Panc1 (cell line): ENCODE data around the gene NEDD8. TPM values are rescaled to one million over a fixed set of nuclear protein-coding genes. Genes with fewer than 3 reads are reported as not detected.

Experiments
- ATAC-seq: fragments of 200-7000 bp; cut with Tn5 transposase; 2 replicates; pipeline ENCODE4 v1.9.1; 2020; ENCODE audit warnings: mild to moderate bottlenecking, moderate library complexity
- BruUV-seq: library from RNA; stranded (reverse); fragments of 400-500 nt; replicated peaks from 2 replicates; lab custom pipeline; 2021; lab: Mats Ljungman, UMichigan
- CTCF ChIA-PET: fragments of 300-600 bp; sonication (Branson Sonifier 250); formaldehyde crosslinking; loops from one replicate; lab custom pipeline; 2022; ENCODE audit warnings: antibody characterized with exemption; lab: Charles Lee
- POLR2A ChIA-PET: fragments of 300-600 bp; sonication (Branson Sonifier 250); formaldehyde crosslinking; loops from one replicate; lab custom pipeline; 2022; ENCODE audit warnings: antibody characterized with exemption; lab: Charles Lee
- DNase-seq: peaks from one replicate; pipeline ENCODE4 v3.0.0-alpha.2; 2010; ENCODE audit warnings: low read depth, low spot score
- H3K27ac ChIP-seq: 2 replicates; pipeline ENCODE4 v1.5.1; 2011; ENCODE audit warnings: mild to moderate bottlenecking, low read length, inconsistent platforms
- H3K27me3 ChIP-seq: fragments of 200-500 bp; sonication (Bioruptor generic); 2 replicates; pipeline ENCODE4 v1.6.0; 2014; ENCODE audit warnings: low read length, inconsistent platforms; ENCODE audit not compliant: control insufficient read depth, insufficient read depth
- H3K36me3 ChIP-seq: fragments of 200-500 bp; sonication (Bioruptor generic); 2 replicates; pipeline ENCODE4 v1.5.1; 2014; ENCODE audit warnings: inconsistent platforms, mild to moderate bottlenecking, low read length, moderate library complexity; ENCODE audit not compliant: control insufficient read depth, insufficient read depth
- H3K4me1 ChIP-seq: 2 replicates; pipeline ENCODE4 v1.5.1; 2011; ENCODE audit warnings: inconsistent platforms, mild to moderate bottlenecking, low read length, moderate library complexity; ENCODE audit not compliant: control insufficient read depth, insufficient read depth
- H3K4me3 ChIP-seq, 2 experiments: 2 replicates each; pipeline ENCODE4 v1.5.1; 2011 to 2012; ENCODE audit warnings: low read depth in 2 of 2, low read length in 2 of 2, mild to moderate bottlenecking in 2 of 2, inconsistent platforms in 1 of 2, moderate library complexity in 1 of 2
- H3K9me3 ChIP-seq: fragments of 200-500 bp; sonication (Bioruptor generic); 2 replicates; pipeline ENCODE4 v1.5.1; 2014; ENCODE audit warnings: low read depth, mild to moderate bottlenecking, inconsistent platforms, low read length, moderate library complexity; ENCODE audit not compliant: control insufficient read depth, insufficient read depth
- CTCF ChIP-seq: fragments of 450-650 bp; IDR thresholded peaks from 2 replicates; pipeline ENCODE4 v1.5.1; 2017; ENCODE audit warnings: mild to moderate bottlenecking
- POLR2AphosphoS5 ChIP-seq: IDR thresholded peaks from 2 replicates; pipeline ENCODE4 v1.6.1; 2012; ENCODE audit warnings: mild to moderate bottlenecking, low read depth, low read length, moderate library complexity
- REST ChIP-seq, 2 experiments: IDR thresholded peaks; 2 replicates each; pipeline ENCODE4 v1.6.1; 2011 to 2012; ENCODE audit warnings: low read depth in 2 of 2, control low read depth in 1 of 2, low read length in 1 of 2, mild to moderate bottlenecking in 1 of 2, moderate library complexity in 1 of 2; ENCODE audit not compliant: insufficient read depth in 1 of 2
- SIN3A ChIP-seq: IDR thresholded peaks from 2 replicates; pipeline ENCODE4 v1.6.1; 2012; ENCODE audit warnings: low read depth, mild to moderate bottlenecking, low read length, moderate library complexity, borderline replicate concordance; ENCODE audit not compliant: insufficient read depth
- TCF7L2 ChIP-seq: IDR thresholded peaks from 2 replicates; pipeline ENCODE4 v1.6.1; 2011; ENCODE audit warnings: mild to moderate bottlenecking, low read depth, low read length, inconsistent platforms
- in situ Hi-C: cut with HindIII; loops from 2 replicates; pipeline ENCODE4 v1.10.0; 2016; ENCODE audit warnings: low sequenced_read_pairs, low pct_unique_long_range_greater_than_20kb
- intact Hi-C: fragments of 100-400 bp; cut with micrococcal nuclease; formaldehyde crosslinking; loops from one replicate; pipeline ENCODE4 v1.10.0; 2022; ENCODE audit not compliant: unreplicated experiment
- total RNA-seq: library from RNA; stranded (reverse); gene quantifications from one replicate; pipeline ENCODE4 v1.2.1, GENCODE V29; 2021; ENCODE audit not compliant: unreplicated experiment

NEDD8 gene
- total RNA-seq, 1 experiment from 2014 or later, result 155 TPM

GRCh38 chr14:24167469-24168114 lies 64.6 kb downstream of the NEDD8 start:
- TF ChIP-seq POLR2AphosphoS5 (no peak), SIN3A (no peak), CTCF (no peak), REST (IDR thresholded peaks at IDR 0.05; ENCODE audit: insufficient read depth in 1 of 2, low read depth in 2 of 2, low read length in 1 of 2) (no peak), TCF7L2 (no peak)
- H3K9me3 ChIP-seq, result no peaks in the 10 kb centered on the region
- ATAC-seq, result no peak
- BruUV-seq, result no TSS peak
- H3K36me3 ChIP-seq, result no peaks in the 10 kb centered on the region; the same call in none of the 2 replicates
- ChIA-PET POLR2A (no interaction called here), CTCF (no interaction called here)
- H3K27me3 ChIP-seq, result no peaks in the 10 kb centered on the region
- H3K4me1 ChIP-seq, result no peaks in the 10 kb centered on the region
- H3K4me3 ChIP-seq, result no peak overlapping the region
- DNase-seq, result no peak
- H3K27ac ChIP-seq, result no peak overlapping the region
- intact Hi-C loops (no loop called here), in situ Hi-C loops (no loop called here)

Other genes with a start within 250 kb of the NEDD8 start
- 8.0 TPM for gene DHRS4L2, start 243.4 kb downstream of the NEDD8 start, total RNA-seq
- gene CARMIL3, start 180.4 kb downstream of the NEDD8 start, total RNA-seq, result 0.15 TPM
- gene CPNE6, start 160.8 kb downstream of the NEDD8 start, total RNA-seq, result not detected
- 24.5 TPM for gene PCK2, start 138.1 kb downstream of the NEDD8 start, total RNA-seq
- 37.4 TPM for gene DCAF11, start 117.6 kb downstream of the NEDD8 start, total RNA-seq
- gene NRL, start 117.4 kb downstream of the NEDD8 start, total RNA-seq, result 1.4 TPM
- 0.46 TPM for gene FITM1, start 101.7 kb downstream of the NEDD8 start, total RNA-seq
- gene PSME1, start 96.2 kb downstream of the NEDD8 start, total RNA-seq, result 130 TPM
- gene EMC9, start 90.8 kb downstream of the NEDD8 start, total RNA-seq, result 42.5 TPM
- gene PSME2, start 85.8 kb downstream of the NEDD8 start, total RNA-seq, result 188 TPM
- 48.6 TPM for gene RNF31, start 84.9 kb downstream of the NEDD8 start, total RNA-seq
- 24.5 TPM for gene IRF9, start 71.1 kb downstream of the NEDD8 start, total RNA-seq
- gene REC8, start 60.3 kb downstream of the NEDD8 start, total RNA-seq, result 9.8 TPM
- 103 TPM for gene IPO4, start 43.6 kb downstream of the NEDD8 start, total RNA-seq
- 44.7 TPM for gene TM9SF1, start 36.9 kb downstream of the NEDD8 start, total RNA-seq
- gene TSSK4, start 26.7 kb downstream of the NEDD8 start, total RNA-seq, result not detected
- 42.4 TPM for gene CHMP4A, start 18.9 kb downstream of the NEDD8 start, total RNA-seq
- gene MDP1, start 16.3 kb downstream of the NEDD8 start, total RNA-seq, result 8.9 TPM
- gene GMPR2, start 562 bp upstream of the NEDD8 start, total RNA-seq, result 45.9 TPM
- gene TINF2, start 10.3 kb upstream of the NEDD8 start, total RNA-seq, result 53.8 TPM
- gene TGM1, start 30.8 kb upstream of the NEDD8 start, total RNA-seq, result 2.3 TPM
- 30.9 TPM for gene RABGGTA, start 39.2 kb upstream of the NEDD8 start, total RNA-seq
- gene DHRS1, start 67.4 kb upstream of the NEDD8 start, total RNA-seq, result 8.9 TPM
- 25.3 TPM for gene NOP9, start 67.5 kb upstream of the NEDD8 start, total RNA-seq
- 0.18 TPM for gene CIDEB, start 75.6 kb upstream of the NEDD8 start, total RNA-seq
- 6.9 TPM for gene LTB4R2, start 77.8 kb upstream of the NEDD8 start, total RNA-seq
- 4.8 TPM for gene LTB4R, start 79.1 kb upstream of the NEDD8 start, total RNA-seq
- gene ADCY4, start 102.7 kb upstream of the NEDD8 start, total RNA-seq, result 0.21 TPM
- gene RIPK3, start 107.6 kb upstream of the NEDD8 start, total RNA-seq, result not detected
- gene NFATC4, start 135.8 kb upstream of the NEDD8 start, total RNA-seq, result 0.36 TPM
- 0.31 TPM for gene NYNRIN, start 166.6 kb upstream of the NEDD8 start, total RNA-seq
- 1.0 TPM for gene CBLN3, start 197.3 kb upstream of the NEDD8 start, total RNA-seq
- gene KHNYN, start 197.6 kb upstream of the NEDD8 start, total RNA-seq, result 37.6 TPM
- gene SDR39U1, start 210.4 kb upstream of the NEDD8 start, total RNA-seq, result 54.2 TPM